DOHH2 (cell line): ENCODE results near the gene CAPN3.

Experiments
- H3F3A ChIP-seq: fragments of 200-600 bp; sonication (generic), shearing (Covaris generic); 2 replicates; pipeline ENCODE4 v1.6.0; 2016; ENCODE audit warnings: antibody characterized with exemption, mild to moderate bottlenecking; ENCODE audit not compliant: control insufficient read depth, insufficient read depth
- H3K27ac ChIP-seq: fragments of 200-600 bp; sonication (generic); 2 replicates; pipeline ENCODE4 v1.5.1; 2014; ENCODE audit warnings: low read depth, mild to moderate bottlenecking, low read length, moderate library complexity
- H3K27me3 ChIP-seq: fragments of 200-600 bp; sonication (generic); 2 replicates; pipeline ENCODE4 v1.6.1; 2014; ENCODE audit warnings: mild to moderate bottlenecking, low read length, mixed read lengths; ENCODE audit not compliant: control insufficient read depth
- H3K36me3 ChIP-seq: fragments of 200-600 bp; sonication (generic); 2 replicates; pipeline ENCODE4 v1.6.1; 2014; ENCODE audit warnings: mild to moderate bottlenecking, low read length, moderate library complexity, mixed read lengths; ENCODE audit not compliant: control insufficient read depth
- H3K4me1 ChIP-seq: fragments of 200-600 bp; sonication (generic); 2 replicates; pipeline ENCODE4 v1.6.1; 2014; ENCODE audit warnings: mild to moderate bottlenecking, low read length, mixed read lengths; ENCODE audit not compliant: control insufficient read depth
- H3K4me2 ChIP-seq: fragments of 200-600 bp; sonication (generic); 2 replicates; pipeline ENCODE4 v1.6.0; 2014; ENCODE audit warnings: mild to moderate bottlenecking, low read length, moderate library complexity
- H3K4me3 ChIP-seq: fragments of 200-600 bp; sonication (generic); 2 replicates; pipeline ENCODE4 v1.5.1; 2014; ENCODE audit warnings: mild to moderate bottlenecking, low read length, mixed read lengths
- H3K79me2 ChIP-seq: fragments of 200-600 bp; sonication (generic); 2 replicates; pipeline ENCODE4 v1.6.1; 2014; ENCODE audit warnings: mild to moderate bottlenecking, low read length, mixed read lengths; ENCODE audit not compliant: control insufficient read depth
- H3K9me2 ChIP-seq: fragments of 200-600 bp; sonication (generic); replicated peaks from 2 replicates; pipeline ENCODE4 v1.6.1; 2014; ENCODE audit warnings: mild to moderate bottlenecking, low read length, mixed read lengths; ENCODE audit not compliant: control insufficient read depth
- H3K9me3 ChIP-seq: fragments of 200-600 bp; sonication (generic); 2 replicates; pipeline ENCODE4 v1.6.1; 2014; ENCODE audit warnings: antibody characterized with exemption, low read length, mixed read lengths; ENCODE audit not compliant: control insufficient read depth, insufficient read depth
- H4K20me1 ChIP-seq: fragments of 200-600 bp; sonication (generic); 2 replicates; pipeline ENCODE4 v1.6.0; 2014; ENCODE audit warnings: low read depth, mild to moderate bottlenecking, antibody characterized with exemption, low read length, moderate library complexity; ENCODE audit not compliant: control insufficient read depth, insufficient read depth
- EZH2phosphoT487 ChIP-seq: fragments of 200-600 bp; sonication (generic); IDR thresholded peaks from 2 replicates; pipeline ENCODE4 v1.6.1; 2017; ENCODE audit warnings: borderline replicate concordance, mild to moderate bottlenecking, antibody characterized with exemption, low read length, moderate library complexity, mixed read lengths
- TF ChIP-seq, protein P1 (sequence below): fragments of 200-600 bp; sonication (generic); IDR thresholded peaks from one replicate; pipeline ENCODE4 v1.5.1; 2014; ENCODE audit warnings: antibody characterized with exemption, mild to moderate bottlenecking, low read depth, low read length; ENCODE audit not compliant: poor library complexity, severe bottlenecking

The CAPN3 gene

DNA sequence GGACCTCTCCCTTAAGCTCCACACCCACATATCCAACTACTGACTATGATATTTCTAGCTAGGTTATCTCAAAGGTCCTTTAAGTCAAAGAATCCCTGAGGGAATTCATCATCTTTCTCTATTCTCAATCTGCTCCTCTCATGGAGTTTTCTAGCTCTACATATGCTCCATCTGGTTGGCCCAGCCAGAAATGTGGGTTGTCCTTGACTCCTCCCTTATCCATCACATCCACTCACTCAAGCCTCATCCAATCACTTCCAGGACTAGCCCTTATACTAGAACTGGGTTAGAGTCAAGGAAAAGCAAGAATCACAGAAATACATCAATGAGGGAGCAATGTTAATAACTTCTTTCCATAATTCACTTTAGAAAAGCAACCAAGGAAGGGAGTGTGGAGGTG is 86.2 kb downstream of the CAPN3 start:
- TF ChIP-seq, protein P1, sequence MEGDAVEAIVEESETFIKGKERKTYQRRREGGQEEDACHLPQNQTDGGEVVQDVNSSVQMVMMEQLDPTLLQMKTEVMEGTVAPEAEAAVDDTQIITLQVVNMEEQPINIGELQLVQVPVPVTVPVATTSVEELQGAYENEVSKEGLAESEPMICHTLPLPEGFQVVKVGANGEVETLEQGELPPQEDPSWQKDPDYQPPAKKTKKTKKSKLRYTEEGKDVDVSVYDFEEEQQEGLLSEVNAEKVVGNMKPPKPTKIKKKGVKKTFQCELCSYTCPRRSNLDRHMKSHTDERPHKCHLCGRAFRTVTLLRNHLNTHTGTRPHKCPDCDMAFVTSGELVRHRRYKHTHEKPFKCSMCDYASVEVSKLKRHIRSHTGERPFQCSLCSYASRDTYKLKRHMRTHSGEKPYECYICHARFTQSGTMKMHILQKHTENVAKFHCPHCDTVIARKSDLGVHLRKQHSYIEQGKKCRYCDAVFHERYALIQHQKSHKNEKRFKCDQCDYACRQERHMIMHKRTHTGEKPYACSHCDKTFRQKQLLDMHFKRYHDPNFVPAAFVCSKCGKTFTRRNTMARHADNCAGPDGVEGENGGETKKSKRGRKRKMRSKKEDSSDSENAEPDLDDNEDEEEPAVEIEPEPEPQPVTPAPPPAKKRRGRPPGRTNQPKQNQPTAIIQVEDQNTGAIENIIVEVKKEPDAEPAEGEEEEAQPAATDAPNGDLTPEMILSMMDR = no peak
- TF ChIP-seq EZH2phosphoT487 = no peak
- Histone ChIP-seq H3K9me3 (no peaks in the 10 kb centered on the region), H3K4me3 (no peak overlapping the region), H4K20me1 (no peaks in the 10 kb centered on the region), H3K9me2 (no peaks in the 10 kb centered on the region), H3K4me2 (no peak overlapping the region), H3K27me3 (no peaks in the 10 kb centered on the region), H3K36me3 (peaks cover 71% of the 10 kb centered on the region), H3K4me1 (no peaks in the 10 kb centered on the region), H3K27ac (no peak overlapping the region), H3K79me2 (no peaks in the 10 kb centered on the region), H3F3A (no peaks in the 10 kb centered on the region)

DNA sequence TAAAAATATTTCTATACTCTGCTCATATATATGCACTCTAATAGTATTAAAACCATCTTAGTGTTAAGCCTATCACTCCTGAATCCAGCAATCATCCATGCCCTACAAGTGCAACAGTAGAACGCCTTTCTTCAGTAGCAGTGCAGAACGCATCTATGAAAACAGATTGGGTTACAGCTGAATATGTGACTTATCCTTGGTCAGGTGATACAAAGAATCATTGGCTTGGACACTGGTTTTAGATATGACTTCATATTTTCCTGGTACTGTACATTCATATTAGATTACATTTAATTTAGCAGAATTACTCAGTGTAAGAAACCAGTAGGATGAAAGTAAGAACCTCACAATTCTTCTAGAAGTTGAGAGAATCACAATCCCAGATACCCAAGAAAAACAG is 88.3 kb downstream of the CAPN3 start:
- no peaks in the 10 kb centered on the region for H3F3A ChIP-seq
- H3K27me3 ChIP-seq = no peaks in the 10 kb centered on the region
- no peaks in the 10 kb centered on the region for H3K9me3 ChIP-seq
- H3K27ac ChIP-seq = no peak overlapping the region
- H4K20me1 ChIP-seq = no peaks in the 10 kb centered on the region
- TF ChIP-seq, protein P1 = no peak
- TF ChIP-seq EZH2phosphoT487 = no peak
- no peaks in the 10 kb centered on the region for H3K79me2 ChIP-seq
- no peak overlapping the region for H3K4me2 ChIP-seq
- H3K36me3 ChIP-seq = peaks cover 73% of the 10 kb centered on the region
- H3K9me2 ChIP-seq = no peaks in the 10 kb centered on the region
- no peak overlapping the region for H3K4me3 ChIP-seq
- H3K4me1 ChIP-seq = no peaks in the 10 kb centered on the region

DNA sequence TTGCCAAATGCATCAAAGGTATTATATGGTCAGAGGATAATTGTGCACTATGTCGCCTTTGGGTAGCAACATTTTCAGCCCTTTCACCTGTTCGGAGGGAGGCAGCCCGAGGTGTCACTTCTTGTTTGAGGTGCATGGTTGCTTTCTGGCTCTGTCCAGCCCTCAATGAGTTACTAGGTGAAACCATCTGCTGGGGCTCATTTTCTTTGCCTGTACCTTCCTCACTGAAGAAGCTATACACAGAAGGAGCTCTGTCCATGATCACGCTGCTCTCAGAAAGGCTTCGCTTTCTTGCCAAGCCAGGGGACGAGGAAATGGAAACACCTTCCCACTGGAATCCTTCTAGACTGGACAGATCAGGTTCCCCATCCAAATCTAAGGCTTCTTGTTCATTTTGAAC is 89.0 kb downstream of the CAPN3 start:
- H3K27me3 ChIP-seq = no peaks in the 10 kb centered on the region
- H3K36me3 ChIP-seq = peaks cover 73% of the 10 kb centered on the region
- no peak overlapping the region for H3K4me2 ChIP-seq
- no peaks in the 10 kb centered on the region for H3K9me2 ChIP-seq
- H3K27ac ChIP-seq = no peak overlapping the region
- no peaks in the 10 kb centered on the region for H3K79me2 ChIP-seq
- no peaks in the 10 kb centered on the region for H3K9me3 ChIP-seq
- TF ChIP-seq, protein P1 = no peak
- TF ChIP-seq EZH2phosphoT487 = no peak
- no peaks in the 10 kb centered on the region for H3F3A ChIP-seq
- no peak overlapping the region for H3K4me3 ChIP-seq
- no peaks in the 10 kb centered on the region for H4K20me1 ChIP-seq
- H3K4me1 ChIP-seq = no peaks in the 10 kb centered on the region
